Measurements from ENCODE around the gene NR6A1.

The NR6A1 gene

GRCh38 chr9:124793015-124793541 lies 22.0 kb upstream of the NR6A1 start:
- no peak overlapping the region for H3K4ac ChIP-seq (ENCODE audit: low read depth, low read length)
- no CpG with 5 or more reads among the region's 9 CpGs for WGBS (ENCODE audit: extremely low coverage, insufficient coverage, low lambda C conversion rate)
- H4K5ac ChIP-seq (ENCODE audit: low read length) = no peak overlapping the region
- H3K27me3 ChIP-seq (ENCODE audit: insufficient read depth, low read length, poor library complexity) = no peaks in the 10 kb centered on the region
- DNase-seq = no peak
- no peak overlapping the region for H3K27ac ChIP-seq (ENCODE audit: low read depth, low read length)
- H4K8ac ChIP-seq (ENCODE audit: low read depth, low read length) = no peak overlapping the region
- H2AK5ac ChIP-seq (ENCODE audit: low read length) = no peak overlapping the region
- no peak overlapping the region for H3K4me3 ChIP-seq (ENCODE audit: low read length)
- H3K56ac ChIP-seq (ENCODE audit: low read length) = peak overlapping the region; percentile 15
- H3K4me1 ChIP-seq (ENCODE audit: control insufficient read depth, low read depth, low read length) = no peaks in the 10 kb centered on the region
- H3K79me2 ChIP-seq (ENCODE audit: control insufficient read depth, insufficient read depth, low read length) = no peaks in the 10 kb centered on the region
- no peaks in the 10 kb centered on the region for H3K36me3 ChIP-seq (ENCODE audit: control insufficient read depth, insufficient read depth, low read length)
- no peak overlapping the region for H3K4me2 ChIP-seq (ENCODE audit: low read length)
- no peak overlapping the region for H3K18ac ChIP-seq (ENCODE audit: low read length)
- H3K23ac ChIP-seq (ENCODE audit: low read length) = no peak overlapping the region
- H3K9ac ChIP-seq (ENCODE audit: low read length) = no peak overlapping the region
- H2BK5ac ChIP-seq (ENCODE audit: low read length) = no peak overlapping the region
- H2BK15ac ChIP-seq (replicated peaks; ENCODE audit: low read depth) = no peak overlapping the region
- no peak overlapping the region for H2BK120ac ChIP-seq (ENCODE audit: low read depth, low read length)
- no peaks in the 10 kb centered on the region for H3K79me1 ChIP-seq (ENCODE audit: low read length)

DNA sequence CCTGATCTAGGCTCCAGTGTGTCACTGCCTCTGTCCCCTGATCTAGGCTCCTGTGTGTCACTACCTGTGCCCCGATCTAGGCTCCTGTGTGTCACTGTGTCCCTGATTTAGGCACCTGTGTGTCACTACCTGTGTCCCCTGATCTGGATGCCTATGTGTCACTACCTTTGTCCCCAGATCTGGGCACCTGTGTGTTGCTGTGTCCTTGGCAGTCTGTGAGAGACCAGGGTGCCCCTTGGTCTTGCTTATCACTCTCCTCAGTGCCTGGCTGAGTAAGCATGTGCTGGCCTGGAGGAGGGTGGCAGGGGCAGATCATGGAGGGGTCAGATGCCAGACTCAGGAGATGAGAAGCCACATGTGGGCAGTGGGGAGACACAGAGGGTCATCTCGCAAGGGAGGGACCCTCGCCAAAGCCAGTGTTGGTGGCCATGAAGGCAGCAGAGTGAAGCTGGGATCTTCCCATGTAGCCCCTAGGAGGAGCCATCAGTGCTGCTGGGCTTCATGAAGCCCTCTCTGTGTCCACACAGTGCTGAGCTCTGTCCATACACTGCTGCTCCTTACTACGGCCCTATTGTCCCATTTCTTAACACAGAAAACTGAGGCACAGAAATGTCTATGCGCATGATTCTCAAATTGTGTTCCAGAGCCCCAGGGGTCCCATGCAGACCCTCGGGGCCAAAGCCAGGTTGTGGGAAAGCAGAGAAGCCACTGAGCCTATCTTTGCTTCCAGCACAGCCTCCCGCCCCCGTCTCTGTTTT lies 21.3 kb upstream of the NR6A1 start:
- no peaks in the 10 kb centered on the region for H3K4me1 ChIP-seq (ENCODE audit: control insufficient read depth, low read depth, low read length)
- no peaks in the 10 kb centered on the region for H3K79me2 ChIP-seq (ENCODE audit: control insufficient read depth, insufficient read depth, low read length)
- WGBS (ENCODE audit: extremely low coverage, insufficient coverage, low lambda C conversion rate) = no CpG with 5 or more reads among the region's 8 CpGs
- no peak overlapping the region for H2BK15ac ChIP-seq (replicated peaks; ENCODE audit: low read depth)
- no peak overlapping the region for H2BK5ac ChIP-seq (ENCODE audit: low read length)
- no peak overlapping the region for H3K4me3 ChIP-seq (ENCODE audit: low read length)
- no peak overlapping the region for H4K8ac ChIP-seq (ENCODE audit: low read depth, low read length)
- no peaks in the 10 kb centered on the region for H3K36me3 ChIP-seq (ENCODE audit: control insufficient read depth, insufficient read depth, low read length)
- H3K9ac ChIP-seq (ENCODE audit: low read length) = no peak overlapping the region
- H3K4me2 ChIP-seq (ENCODE audit: low read length) = no peak overlapping the region
- no peak overlapping the region for H3K56ac ChIP-seq (ENCODE audit: low read length)
- no peaks in the 10 kb centered on the region for H3K79me1 ChIP-seq (ENCODE audit: low read length)
- H3K23ac ChIP-seq (ENCODE audit: low read length) = no peak overlapping the region
- no peak overlapping the region for H4K5ac ChIP-seq (ENCODE audit: low read length)
- H3K27ac ChIP-seq (ENCODE audit: low read depth, low read length) = no peak overlapping the region
- no peak overlapping the region for H3K4ac ChIP-seq (ENCODE audit: low read depth, low read length)
- H2AK5ac ChIP-seq (ENCODE audit: low read length) = no peak overlapping the region
- H3K18ac ChIP-seq (ENCODE audit: low read length) = no peak overlapping the region
- no peaks in the 10 kb centered on the region for H3K27me3 ChIP-seq (ENCODE audit: insufficient read depth, low read length, poor library complexity)
- DNase-seq = no peak
- H2BK120ac ChIP-seq (ENCODE audit: low read depth, low read length) = no peak overlapping the region

DNA sequence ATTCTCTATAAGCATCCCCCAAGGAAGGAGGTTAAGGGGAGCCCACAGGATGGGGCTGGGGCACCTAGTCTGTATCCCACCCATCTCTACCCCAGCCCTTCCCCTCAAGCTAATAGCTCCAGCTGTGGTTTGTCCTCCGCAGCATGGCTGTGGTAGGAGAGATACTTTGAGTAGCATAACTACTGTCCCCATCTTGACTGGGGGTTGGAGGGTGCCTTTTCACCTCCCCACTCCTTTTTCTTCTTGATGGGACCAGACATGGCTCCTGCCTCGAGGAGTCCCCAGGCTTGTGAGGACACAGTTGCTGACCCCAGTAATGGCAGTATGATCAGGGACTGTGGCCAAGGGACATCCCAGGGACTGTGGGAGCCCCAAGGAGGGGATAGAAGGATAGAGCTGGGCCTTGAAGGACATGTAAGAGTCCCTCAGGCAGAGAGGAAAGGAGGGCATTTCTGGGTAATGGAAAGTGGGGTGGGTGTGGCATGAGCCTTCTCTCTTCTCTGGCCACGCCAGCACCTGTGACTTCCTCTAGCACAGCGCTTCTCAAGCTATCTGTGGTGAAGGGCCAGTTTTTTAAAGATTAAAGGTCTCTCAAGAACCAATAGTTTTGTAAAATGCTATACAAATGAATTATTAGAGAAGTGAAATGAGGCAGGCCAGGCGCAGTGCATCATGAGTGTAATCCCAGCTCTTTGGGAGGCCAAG lies 19.8 kb upstream of the NR6A1 start:
- no CpG with 5 or more reads among the region's 5 CpGs for WGBS (ENCODE audit: extremely low coverage, insufficient coverage, low lambda C conversion rate)
- DNase-seq = no peak
- no peak overlapping the region for H2BK15ac ChIP-seq (replicated peaks; ENCODE audit: low read depth)

GRCh38 chr9:124790301-124790700 lies 19.2 kb upstream of the NR6A1 start:
- Histone ChIP-seq H3K9ac (ENCODE audit: low read length) (no peak overlapping the region), H2AK5ac (ENCODE audit: low read length) (no peak overlapping the region), H3K4me2 (ENCODE audit: low read length) (no peak overlapping the region), H3K79me1 (ENCODE audit: low read length) (no peaks in the 10 kb centered on the region), H3K4me1 (ENCODE audit: control insufficient read depth, low read depth, low read length) (no peaks in the 10 kb centered on the region), H3K23ac (ENCODE audit: low read length) (no peak overlapping the region), H4K5ac (ENCODE audit: low read length) (no peak overlapping the region), H3K27ac (ENCODE audit: low read depth, low read length) (no peak overlapping the region), H3K36me3 (ENCODE audit: control insufficient read depth, insufficient read depth, low read length) (no peaks in the 10 kb centered on the region), H3K4me3 (ENCODE audit: low read length) (no peak overlapping the region), H3K56ac (ENCODE audit: low read length) (no peak overlapping the region), H2BK120ac (ENCODE audit: low read depth, low read length) (no peak overlapping the region), H3K79me2 (ENCODE audit: control insufficient read depth, insufficient read depth, low read length) (no peaks in the 10 kb centered on the region), H3K18ac (ENCODE audit: low read length) (no peak overlapping the region), H2BK5ac (ENCODE audit: low read length) (no peak overlapping the region), H3K27me3 (ENCODE audit: insufficient read depth, low read length, poor library complexity) (no peaks in the 10 kb centered on the region), H3K4ac (ENCODE audit: low read depth, low read length) (no peak overlapping the region), H4K8ac (ENCODE audit: low read depth, low read length) (no peak overlapping the region), H2BK15ac (replicated peaks; ENCODE audit: low read depth) (no peak overlapping the region)
- DNase-seq = no peak
- WGBS (ENCODE audit: extremely low coverage, insufficient coverage, low lambda C conversion rate) = no CpG with 5 or more reads among the region's 8 CpGs

More for the DNA sequence above, 19.8 kb upstream of the NR6A1 start:
- Histone ChIP-seq H2BK5ac (ENCODE audit: low read length) (no peak overlapping the region), H3K36me3 (ENCODE audit: control insufficient read depth, insufficient read depth, low read length) (no peaks in the 10 kb centered on the region), H3K79me1 (ENCODE audit: low read length) (no peaks in the 10 kb centered on the region), H3K4me1 (ENCODE audit: control insufficient read depth, low read depth, low read length) (no peaks in the 10 kb centered on the region), H3K9ac (ENCODE audit: low read length) (no peak overlapping the region), H3K79me2 (ENCODE audit: control insufficient read depth, insufficient read depth, low read length) (no peaks in the 10 kb centered on the region), H3K23ac (ENCODE audit: low read length) (no peak overlapping the region), H3K27ac (ENCODE audit: low read depth, low read length) (no peak overlapping the region), H4K8ac (ENCODE audit: low read depth, low read length) (no peak overlapping the region), H4K5ac (ENCODE audit: low read length) (no peak overlapping the region), H2BK120ac (ENCODE audit: low read depth, low read length) (no peak overlapping the region), H3K4me3 (ENCODE audit: low read length) (no peak overlapping the region), H2AK5ac (ENCODE audit: low read length) (no peak overlapping the region), H3K4me2 (ENCODE audit: low read length) (no peak overlapping the region), H3K18ac (ENCODE audit: low read length) (no peak overlapping the region), H3K4ac (ENCODE audit: low read depth, low read length) (no peak overlapping the region), H3K27me3 (ENCODE audit: insufficient read depth, low read length, poor library complexity) (no peaks in the 10 kb centered on the region), H3K56ac (ENCODE audit: low read length) (no peak overlapping the region)

DNA sequence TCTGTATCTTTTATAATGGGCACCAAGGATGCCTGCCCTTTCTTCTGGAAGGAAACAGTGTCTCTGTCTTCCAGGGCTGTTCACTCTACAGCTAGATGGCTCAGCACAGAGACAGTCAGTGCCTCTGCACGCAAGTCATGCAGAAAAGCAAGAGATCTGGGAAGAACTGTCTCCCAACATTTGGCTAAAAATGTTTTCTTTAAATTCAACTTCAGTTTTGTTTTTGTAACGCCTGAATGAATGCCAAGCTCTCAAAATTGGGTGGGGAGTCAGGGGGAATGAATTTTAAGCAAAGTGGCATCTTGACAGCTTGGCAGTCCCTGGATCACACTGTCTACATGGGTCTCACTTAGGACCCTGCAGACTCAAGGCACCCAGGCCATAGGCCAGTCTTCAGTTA lies 18.4 kb upstream of the NR6A1 start:
- H3K27me3 ChIP-seq (ENCODE audit: insufficient read depth, low read length, poor library complexity) = no peaks in the 10 kb centered on the region
- H3K4me2 ChIP-seq (ENCODE audit: low read length) = no peak overlapping the region
- H2BK5ac ChIP-seq (ENCODE audit: low read length) = no peak overlapping the region
- no CpG with 5 or more reads among the region's 2 CpGs for whole genome bisulfite sequencing (ENCODE audit: extremely low coverage, insufficient coverage, low lambda C conversion rate)
- no peak overlapping the region for H3K18ac ChIP-seq (ENCODE audit: low read length)
- H4K5ac ChIP-seq (ENCODE audit: low read length) = no peak overlapping the region
- H3K9ac ChIP-seq (ENCODE audit: low read length) = no peak overlapping the region
- no peak overlapping the region for H3K56ac ChIP-seq (ENCODE audit: low read length)
- no peak overlapping the region for H3K4ac ChIP-seq (ENCODE audit: low read depth, low read length)
- no peaks in the 10 kb centered on the region for H3K79me1 ChIP-seq (ENCODE audit: low read length)
- H3K27ac ChIP-seq (ENCODE audit: low read depth, low read length) = no peak overlapping the region
- H3K4me3 ChIP-seq (ENCODE audit: low read length) = no peak overlapping the region
- no peak overlapping the region for H2BK15ac ChIP-seq (replicated peaks; ENCODE audit: low read depth)
- no peaks in the 10 kb centered on the region for H3K4me1 ChIP-seq (ENCODE audit: control insufficient read depth, low read depth, low read length)
- no peaks in the 10 kb centered on the region for H3K36me3 ChIP-seq (ENCODE audit: control insufficient read depth, insufficient read depth, low read length)
- no peak for DNase-seq
- H3K79me2 ChIP-seq (ENCODE audit: control insufficient read depth, insufficient read depth, low read length) = no peaks in the 10 kb centered on the region
- no peak overlapping the region for H3K23ac ChIP-seq (ENCODE audit: low read length)
- no peak overlapping the region for H2BK120ac ChIP-seq (ENCODE audit: low read depth, low read length)
- no peak overlapping the region for H4K8ac ChIP-seq (ENCODE audit: low read depth, low read length)
- H2AK5ac ChIP-seq (ENCODE audit: low read length) = no peak overlapping the region

All from mesendoderm (in vitro differentiated cells).